ENCODE data around the gene ATG7. TPM values are rescaled to one million over a fixed set of nuclear protein-coding genes. Genes with fewer than 3 reads are reported as not detected.

ATG7 gene
- total RNA-seq, 1 experiment from 2014 or later, result 29.3 TPM

- ChIA-PET CTCF (no interaction called here), POLR2A (no interaction called here), RAD21 (ENCODE audit: low non-redundant PET in 1 of 2, low total read pairs in 2 of 2, uncharacterized antibody in 2 of 2, unreplicated experiment in 2 of 2) (no interaction called here)
- Histone ChIP-seq H3K9ac (ENCODE audit: low read length) (no peak overlapping the region), H3K36me3 (ENCODE audit: control insufficient read depth in 1 of 2, insufficient read depth in 2 of 2, low read length in 2 of 2) (no peaks in the 10 kb centered on the region), H4K20me1 (ENCODE audit: insufficient read depth) (no peaks in the 10 kb centered on the region), H3K4me1 (ENCODE audit: control insufficient read depth in 1 of 2, insufficient read depth in 2 of 2, low read length in 2 of 2) (peaks cover 0 to 11% of the 10 kb centered on the region in 2 experiments; a peak in 2 of 4 replicates), H3K9me2 (ENCODE audit: insufficient read depth) (no peaks in the 10 kb centered on the region), H3K4me2 (ENCODE audit: low read length) (no peak overlapping the region), H3K27me3 (ENCODE audit: insufficient read depth, low read length) (no peaks in the 10 kb centered on the region), H3K9me3 (ENCODE audit: control insufficient read depth in 1 of 2, insufficient read depth in 1 of 2, low read depth in 1 of 2, low read length in 2 of 2) (no peaks in the 10 kb centered on the region), H3K4me3 (replicated peaks in 1 of 2; ENCODE audit: low read depth in 1 of 2, low read length in 2 of 2) (no peak overlapping the region), H3K27ac (ENCODE audit: low read depth, low read length) (no peak overlapping the region), H3K79me2 (ENCODE audit: insufficient read depth, low read length) (no peaks in the 10 kb centered on the region), H2AFZ (ENCODE audit: low read depth, low read length, poor library complexity, severe bottlenecking) (no peak overlapping the region)
- ATAC-seq, result no peak
- no peak for TF ChIP-seq JUND (IDR thresholded peaks at IDR 0.05)
- intact Hi-C loops (cut with micrococcal nuclease), result no loop called here
- no TSS peak for BruUV-seq (replicated peaks)
- no peak for DNase-seq (ENCODE audit: low read depth, low spot score)
Observed at GRCh38 chr3:11534793-11535101, 262.6 kb downstream of the ATG7 start.

GRCh38 chr3:11535243-11535960 is 263.2 kb downstream of the ATG7 start:
- H3K9ac ChIP-seq (ENCODE audit: low read length), result no peak overlapping the region
- no TSS peak for BruUV-seq (replicated peaks)
- no peaks in the 10 kb centered on the region for H3K9me3 ChIP-seq (ENCODE audit: control insufficient read depth in 1 of 2, insufficient read depth in 1 of 2, low read depth in 1 of 2, low read length in 2 of 2)
- no peak overlapping the region for H3K4me2 ChIP-seq (ENCODE audit: low read length)
- H3K27me3 ChIP-seq (ENCODE audit: insufficient read depth, low read length), result no peaks in the 10 kb centered on the region
- RAD21 ChIA-PET (ENCODE audit: low non-redundant PET in 1 of 2, low total read pairs in 2 of 2, uncharacterized antibody in 2 of 2, unreplicated experiment in 2 of 2), result no interaction called here
- intact Hi-C loops (cut with micrococcal nuclease), result no loop called here
- no peaks in the 10 kb centered on the region for H3K9me2 ChIP-seq (ENCODE audit: insufficient read depth)
- peaks cover 0 to 11% of the 10 kb centered on the region in 2 experiments; a peak in 2 of 4 replicates for H3K4me1 ChIP-seq (ENCODE audit: control insufficient read depth in 1 of 2, insufficient read depth in 2 of 2, low read length in 2 of 2)
- ATAC-seq, result no peak
- H3K79me2 ChIP-seq (ENCODE audit: insufficient read depth, low read length), result no peaks in the 10 kb centered on the region
- POLR2A ChIA-PET, result no interaction called here
- no peak overlapping the region for H3K4me3 ChIP-seq (replicated peaks in 1 of 2; ENCODE audit: low read depth in 1 of 2, low read length in 2 of 2)
- no peak overlapping the region for H2AFZ ChIP-seq (ENCODE audit: low read depth, low read length, poor library complexity, severe bottlenecking)
- no peaks in the 10 kb centered on the region for H3K36me3 ChIP-seq (ENCODE audit: control insufficient read depth in 1 of 2, insufficient read depth in 2 of 2, low read length in 2 of 2)
- CTCF ChIA-PET, result no interaction called here
- H3K27ac ChIP-seq (ENCODE audit: low read depth, low read length), result no peak overlapping the region
- no peaks in the 10 kb centered on the region for H4K20me1 ChIP-seq (ENCODE audit: insufficient read depth)
- DNase-seq (ENCODE audit: low read depth, low spot score), result no peak
- no peak for TF ChIP-seq CTCF (IDR thresholded peaks at IDR 0.05 in 2 of 3, conservative IDR thresholded peaks at IDR 0.05 in 1 of 3; ENCODE audit: borderline replicate concordance in 1 of 3, insufficient read depth in 1 of 3, low read depth in 2 of 3, low read length in 2 of 3)
- TF ChIP-seq ZFX (IDR thresholded peaks at IDR 0.05), result no peak
- no peak for TF ChIP-seq EZH2phosphoT487 (IDR thresholded peaks at IDR 0.05; ENCODE audit: borderline replicate concordance)
- no peak for TF ChIP-seq MAX (IDR thresholded peaks at IDR 0.05)
- no peak for TF ChIP-seq SIN3A (IDR thresholded peaks at IDR 0.05; ENCODE audit: low read depth)
- TF ChIP-seq REST (IDR thresholded peaks at IDR 0.05; ENCODE audit: low read depth), result no peak
- TF ChIP-seq SRF (IDR thresholded peaks at IDR 0.05; ENCODE audit: low read depth), result no peak
- no peak for TF ChIP-seq TCF7L2 (IDR thresholded peaks at IDR 0.05; ENCODE audit: borderline replicate concordance, extremely low read depth, insufficient read depth, insufficient read length)
- TF ChIP-seq FOSL1 (IDR thresholded peaks at IDR 0.05; ENCODE audit: low read depth), result no peak
- TF ChIP-seq ZBTB33 (IDR thresholded peaks at IDR 0.05; ENCODE audit: extremely low read depth, insufficient replicate concordance, low read length), result no peak
- no peak for TF ChIP-seq SP1 (IDR thresholded peaks at IDR 0.05; ENCODE audit: low read depth)
- TF ChIP-seq POLR2A (IDR thresholded peaks at IDR 0.05; ENCODE audit: borderline replicate concordance, extremely low read depth, insufficient read depth, insufficient read length), result no peak
- no peak for TF ChIP-seq JUND (IDR thresholded peaks at IDR 0.05)

Data from HCT116 (cell line).